WI38 (cell line): ENCODE data around the gene RNF8.

Source experiments
- H3K4me3 ChIP-seq: 2 replicates; pipeline ENCODE4 v1.5.1; 2011; ENCODE audit warnings: low read depth, mild to moderate bottlenecking, control low read depth, low read length
- TF ChIP-seq, protein P1 (sequence below): IDR thresholded peaks from 2 replicates; pipeline ENCODE4 v1.5.1; 2012; ENCODE audit warnings: low read depth, mild to moderate bottlenecking, control low read depth, low read length

The RNF8 gene

DNA sequence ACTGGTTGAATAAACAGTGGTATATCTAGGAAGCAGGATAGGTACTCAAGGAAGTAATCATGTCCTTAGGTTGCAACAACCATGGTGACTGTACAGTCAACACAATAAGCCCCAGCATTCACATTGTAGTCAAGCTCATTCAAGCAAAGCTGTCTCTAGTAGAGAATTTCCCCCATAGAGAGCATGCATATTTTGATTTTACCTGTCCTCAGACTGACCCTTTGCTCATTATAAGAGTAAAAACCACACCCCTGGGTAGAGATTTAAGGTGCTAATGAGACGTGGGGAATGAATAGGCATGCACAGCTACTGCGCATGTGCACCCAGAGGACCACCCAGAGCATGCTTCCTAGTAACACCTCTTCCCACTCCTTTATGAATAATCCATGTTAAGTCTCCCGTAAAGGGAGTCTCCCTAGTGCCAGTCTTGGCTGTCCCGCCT, 6.1 kb upstream of the RNF8 start:
- TF ChIP-seq, protein P1, sequence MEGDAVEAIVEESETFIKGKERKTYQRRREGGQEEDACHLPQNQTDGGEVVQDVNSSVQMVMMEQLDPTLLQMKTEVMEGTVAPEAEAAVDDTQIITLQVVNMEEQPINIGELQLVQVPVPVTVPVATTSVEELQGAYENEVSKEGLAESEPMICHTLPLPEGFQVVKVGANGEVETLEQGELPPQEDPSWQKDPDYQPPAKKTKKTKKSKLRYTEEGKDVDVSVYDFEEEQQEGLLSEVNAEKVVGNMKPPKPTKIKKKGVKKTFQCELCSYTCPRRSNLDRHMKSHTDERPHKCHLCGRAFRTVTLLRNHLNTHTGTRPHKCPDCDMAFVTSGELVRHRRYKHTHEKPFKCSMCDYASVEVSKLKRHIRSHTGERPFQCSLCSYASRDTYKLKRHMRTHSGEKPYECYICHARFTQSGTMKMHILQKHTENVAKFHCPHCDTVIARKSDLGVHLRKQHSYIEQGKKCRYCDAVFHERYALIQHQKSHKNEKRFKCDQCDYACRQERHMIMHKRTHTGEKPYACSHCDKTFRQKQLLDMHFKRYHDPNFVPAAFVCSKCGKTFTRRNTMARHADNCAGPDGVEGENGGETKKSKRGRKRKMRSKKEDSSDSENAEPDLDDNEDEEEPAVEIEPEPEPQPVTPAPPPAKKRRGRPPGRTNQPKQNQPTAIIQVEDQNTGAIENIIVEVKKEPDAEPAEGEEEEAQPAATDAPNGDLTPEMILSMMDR, result no peak
- no peak overlapping the region for H3K4me3 ChIP-seq

DNA sequence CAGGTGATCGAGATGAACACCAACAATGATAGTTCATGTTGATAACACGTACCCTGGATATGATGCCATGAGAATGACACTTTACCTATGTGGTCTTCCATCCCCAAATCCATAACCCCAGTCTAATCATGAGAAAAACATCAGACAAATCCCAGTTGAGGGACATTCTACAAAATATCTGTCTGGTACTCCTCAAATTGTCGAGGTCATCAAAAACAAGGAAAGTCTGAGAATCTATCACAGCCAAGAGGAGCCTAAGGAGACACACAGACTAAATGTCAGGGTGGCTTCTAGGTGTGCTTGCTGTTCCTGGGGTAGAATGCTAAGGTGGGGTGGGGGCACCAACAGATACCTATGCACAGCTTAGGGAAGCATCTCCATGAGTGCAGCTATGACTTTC, 2.8 kb upstream of the RNF8 start:
- TF ChIP-seq, protein P1, result no peak
- no peak overlapping the region for H3K4me3 ChIP-seq

DNA sequence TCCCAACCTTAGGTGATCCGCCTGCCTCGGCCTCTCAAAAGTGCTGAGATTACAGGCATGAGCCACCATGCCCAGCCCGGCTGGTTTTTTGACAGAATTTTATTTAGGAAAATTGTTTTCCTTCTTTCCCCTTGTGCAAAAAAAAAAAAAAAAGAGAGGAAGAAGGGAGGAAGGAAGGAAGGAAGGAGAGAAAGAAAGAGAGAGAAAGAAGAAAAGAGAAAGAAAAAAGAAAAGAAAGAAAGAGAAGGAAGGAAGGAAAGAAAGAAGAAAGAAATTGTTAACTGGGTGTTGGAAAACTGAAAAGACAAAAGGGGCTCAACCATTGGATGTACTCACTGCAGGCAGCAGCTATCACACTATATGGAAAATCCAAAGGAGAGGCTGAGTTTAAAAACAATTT, 1.4 kb upstream of the RNF8 start:
- no peak overlapping the region for H3K4me3 ChIP-seq
- TF ChIP-seq, protein P1, result no peak

DNA sequence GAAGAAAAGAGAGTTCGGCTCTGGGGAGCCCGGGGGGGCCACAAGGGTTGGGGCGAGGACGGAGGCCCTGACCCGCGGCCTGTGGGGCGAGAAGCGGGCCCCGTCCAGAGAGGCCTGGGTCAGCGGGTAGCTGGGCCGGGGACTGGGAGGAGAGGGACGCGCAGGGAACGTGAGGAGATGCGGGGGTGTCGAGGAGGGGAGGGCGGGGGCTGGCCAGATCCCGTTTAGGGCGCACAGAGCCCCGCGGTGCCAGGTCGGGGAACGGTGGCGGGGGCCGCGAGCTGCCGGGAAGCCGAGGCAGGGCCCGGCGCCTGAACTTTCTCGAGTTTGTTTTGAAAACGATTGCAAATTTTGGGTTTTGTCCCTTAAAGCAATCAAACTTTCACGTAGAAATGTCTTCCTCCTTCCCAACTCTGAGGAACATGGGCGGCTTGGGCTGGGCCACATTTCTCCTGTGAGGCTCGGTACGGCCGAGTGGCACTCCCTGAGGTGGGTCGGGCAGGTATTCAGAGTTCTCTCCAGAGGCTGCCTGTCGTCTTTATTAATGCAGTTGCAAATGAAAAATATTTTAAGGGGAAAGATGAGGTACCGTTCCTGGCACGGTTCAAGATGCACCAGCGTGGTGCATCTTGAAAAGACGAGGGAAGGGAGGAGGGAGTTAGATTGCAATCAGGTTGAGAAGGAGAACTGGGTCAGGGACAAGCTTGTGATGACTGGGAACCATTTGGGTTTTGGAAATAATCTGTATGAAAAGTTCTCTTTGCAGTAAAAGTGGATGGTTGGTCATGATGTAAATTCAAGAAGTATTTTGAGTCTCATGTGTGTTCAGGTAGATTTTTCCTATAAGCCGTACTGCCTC, 972 bp downstream of the RNF8 start:
- TF ChIP-seq, protein P1, result no peak
- H3K4me3 ChIP-seq, result peak overlapping the region; percentile 93

DNA sequence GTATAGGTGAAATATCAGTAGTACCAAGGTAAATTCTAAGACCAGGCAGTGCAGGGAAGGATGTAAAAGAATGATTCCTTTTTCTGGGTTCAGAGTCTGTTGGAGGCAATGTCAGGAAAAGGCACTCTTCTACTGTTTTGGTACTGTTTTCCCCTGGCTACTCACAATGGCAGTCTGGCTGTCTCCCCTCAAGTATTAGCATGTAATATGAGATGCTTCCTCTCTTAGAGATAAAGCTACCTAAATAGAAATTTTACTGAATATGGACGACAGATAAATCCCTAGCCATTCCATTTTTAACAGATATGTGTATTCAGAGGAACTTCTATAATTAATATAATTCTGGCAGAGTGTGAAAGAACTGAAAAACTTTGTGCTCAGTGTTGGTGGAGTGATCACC, 3.5 kb downstream of the RNF8 start:
- H3K4me3 ChIP-seq, result no peak overlapping the region
- TF ChIP-seq, protein P1, result no peak

DNA sequence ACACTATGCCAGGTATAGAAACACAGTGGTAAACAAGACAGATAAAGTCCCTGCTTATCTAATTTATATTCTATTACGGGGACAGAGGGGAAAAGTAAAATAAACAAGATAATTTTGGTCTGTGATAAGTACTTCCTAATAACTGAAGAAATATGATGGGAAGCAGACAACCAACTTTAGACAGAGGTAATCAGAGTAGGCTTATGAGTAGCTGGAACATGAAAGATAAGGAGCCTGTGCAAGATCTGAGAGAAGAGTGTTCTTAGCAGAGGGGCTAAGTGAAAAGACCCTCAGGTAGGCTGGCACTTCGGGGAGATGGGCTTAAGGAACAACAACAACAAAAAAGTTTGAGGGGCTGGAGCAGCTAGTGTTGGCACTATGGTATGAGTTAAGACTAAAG, 4.1 kb downstream of the RNF8 start:
- H3K4me3 ChIP-seq, result no peak overlapping the region
- TF ChIP-seq, protein P1, result no peak

DNA sequence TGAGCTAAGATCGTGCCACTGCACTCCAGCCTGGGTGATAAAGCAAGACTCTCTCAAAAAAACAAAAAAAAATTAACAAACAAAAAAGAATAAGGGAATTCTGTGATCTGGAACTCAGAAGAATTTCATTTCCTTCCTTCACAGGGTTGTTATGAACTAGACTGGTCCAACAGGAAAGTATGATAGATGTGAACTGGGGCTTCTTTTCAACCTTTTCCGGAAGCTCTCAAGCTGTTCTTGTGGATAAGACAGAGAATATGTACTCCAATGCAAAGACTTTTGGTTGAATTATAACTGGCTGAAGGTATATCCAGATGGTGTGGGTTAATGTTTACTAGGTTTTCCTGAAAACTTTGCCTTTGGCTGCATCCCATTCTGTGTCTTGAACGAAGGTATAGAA, 5.3 kb downstream of the RNF8 start:
- TF ChIP-seq, protein P1, result no peak
- H3K4me3 ChIP-seq, result no peak overlapping the region
